HepG2 (cell line): ENCODE results near the gene DDX54. TPM values are rescaled to one million over a fixed set of nuclear protein-coding genes. Genes with fewer than 3 reads are reported as not detected.

ENCODE experiments used
- ATAC-seq: fragments of 200-7000 bp; cut with Tn5 transposase; 3 replicates; pipeline ENCODE4 v1.9.1; 2020; ENCODE audit warnings: mild to moderate bottlenecking, moderate library complexity
- BruUV-seq: library from RNA; stranded (reverse); fragments of 400-500 nt; replicated peaks from 2 replicates; lab custom pipeline; 2021; lab: Mats Ljungman, UMichigan
- CTCF ChIA-PET: fragments of 300-600 bp; formaldehyde crosslinking; extraction: SDS; loops from one replicate; lab custom pipeline; 2021; ENCODE audit warnings: low total read pairs, inconsistent platforms, low intra/inter-chr PET ratio; lab: Yijun Ruan, JAX
- POLR2A ChIA-PET: fragments of 350-600 bp; sonication (Branson Sonifier 250); formaldehyde crosslinking; loops from one replicate; lab custom pipeline; 2020; ENCODE audit warnings: antibody characterized with exemption, inconsistent platforms; lab: Yijun Ruan, JAX
- DNase-seq: peaks from one replicate; pipeline ENCODE4 v3.0.0-alpha.2; 2015; ENCODE audit warnings: low spot score
- FAIRE-seq: peaks from 3 replicates; lab custom pipeline; 2011; peaks lifted over from hg19 to GRCh38; lab: Jason Lieb, UNC
- H2AFZ ChIP-seq: one replicate; pipeline ENCODE4 v1.6.1; 2011; ENCODE audit warnings: low read length, inconsistent platforms
- H3K27ac ChIP-seq: fragments of 300-600 bp; 3 replicates; pipeline ENCODE4 v1.8.0; 2011; ENCODE audit warnings: mixed run types, mild to moderate bottlenecking, mixed read lengths, low read length, inconsistent platforms; ENCODE audit not compliant: insufficient read depth; ENCODE audit errors: extremely low read length
- H3K27me3 ChIP-seq, 2 experiments: fragments of 200-600 bp in 1 of 2; 2 replicates in 1 of 2; 3 replicates in 1 of 2; pipeline versions ENCODE4 v1.6.0 to v1.8.0; 2011; ENCODE audit warnings: low read length in 2 of 2, mild to moderate bottlenecking in 2 of 2, moderate library complexity in 2 of 2, inconsistent platforms in 1 of 2; ENCODE audit not compliant: insufficient read depth in 2 of 2, control insufficient read depth in 1 of 2
- H3K36me3 ChIP-seq, 2 experiments: fragments of 200-600 bp in 1 of 2; replicated peaks in 1 of 2; 2 replicates in 1 of 2; 3 replicates in 1 of 2; pipeline versions ENCODE4 v1.5.1 to v1.8.0; 2011; ENCODE audit warnings: low read length in 2 of 2, inconsistent platforms in 1 of 2; ENCODE audit not compliant: insufficient read depth in 2 of 2, control insufficient read depth in 1 of 2
- H3K4me1 ChIP-seq: 2 replicates; pipeline ENCODE4 v1.5.1; 2012; ENCODE audit warnings: low read length, inconsistent platforms; ENCODE audit not compliant: insufficient read depth
- H3K4me2 ChIP-seq: 2 replicates; pipeline ENCODE4 v1.6.0; 2011; ENCODE audit warnings: low read depth, low read length, inconsistent platforms
- H3K4me3 ChIP-seq, 3 experiments: fragments of 200-600 bp in 1 of 3; sonication (generic), shearing (Covaris generic) in 1 of 3; replicated peaks in 1 of 3; 2 replicates each; pipeline ENCODE4 v1.5.1; 2011 to 2016; ENCODE audit warnings: low read length in 3 of 3, inconsistent platforms in 2 of 3, low read depth in 2 of 3, mild to moderate bottlenecking in 2 of 3, control low read depth in 1 of 3, mixed read lengths in 1 of 3; ENCODE audit not compliant: insufficient read depth in 1 of 3
- H3K79me2 ChIP-seq: one replicate; pipeline ENCODE4 v1.6.1; 2011; ENCODE audit warnings: low read length, inconsistent platforms; ENCODE audit not compliant: insufficient read depth
- H3K9ac ChIP-seq: 2 replicates; pipeline ENCODE4 v1.6.0; 2011; ENCODE audit warnings: mild to moderate bottlenecking, low read depth, low read length, inconsistent platforms; ENCODE audit not compliant: insufficient read depth
- H3K9me3 ChIP-seq: 2 replicates; pipeline ENCODE4 v1.5.1; 2012; ENCODE audit warnings: mild to moderate bottlenecking, low read length
- H4K20me1 ChIP-seq: 2 replicates; pipeline ENCODE4 v1.6.0; 2011; ENCODE audit warnings: inconsistent platforms, mild to moderate bottlenecking, low read length, moderate library complexity; ENCODE audit not compliant: insufficient read depth
- ATF1 ChIP-seq: IDR thresholded peaks from 2 replicates; pipeline ENCODE4 v1.6.1; 2016; ENCODE audit warnings: mild to moderate bottlenecking, control low read depth
- CEBPB ChIP-seq: IDR thresholded peaks from 2 replicates; pipeline ENCODE4 v1.6.1; 2011; ENCODE audit warnings: low read depth, low read length, improper control_type of control experiment, borderline replicate concordance
- CHCHD3 ChIP-seq: sonication (generic); formaldehyde crosslinking; IDR thresholded peaks from 2 replicates; pipeline ENCODE4 v1.8.0; 2022; ENCODE audit warnings: mild to moderate bottlenecking, missing genetic modification reagents, moderate library complexity
- ERF ChIP-seq: IDR thresholded peaks from 2 replicates; pipeline ENCODE4 v1.6.1; 2018; ENCODE audit warnings: missing biosample characterization, missing genetic modification reagents
- MAZ ChIP-seq, 2 experiments: sonication (generic) in 1 of 2; formaldehyde crosslinking in 1 of 2; IDR thresholded peaks; 2 replicates each; pipeline versions ENCODE4 v1.5.0 to v1.6.1; 2012 to 2020; ENCODE audit warnings: low read depth in 2 of 2, mild to moderate bottlenecking in 2 of 2, borderline replicate concordance in 1 of 2, improper control_type of control experiment in 1 of 2, low read length in 1 of 2, missing genetic modification reagents in 1 of 2, moderate library complexity in 1 of 2
- PHF5A ChIP-seq: IDR thresholded peaks from one replicate; pipeline ENCODE4 v1.6.1; 2018; ENCODE audit warnings: low read depth, missing genetic modification reagents; ENCODE audit not compliant: unreplicated experiment
- POLR2AphosphoS5 ChIP-seq: IDR thresholded peaks from 2 replicates; pipeline ENCODE4 v1.6.1; 2012; ENCODE audit warnings: low read depth, low read length
- SRSF4 ChIP-seq: fragments of 200-400 bp; formaldehyde crosslinking; IDR thresholded peaks from one replicate; pipeline ENCODE4 v1.6.1; 2018; ENCODE audit warnings: mild to moderate bottlenecking, low read depth, low read length, moderate library complexity; ENCODE audit not compliant: poor library complexity, severe bottlenecking
- ZBTB14 ChIP-seq: sonication (generic); formaldehyde crosslinking; IDR thresholded peaks from 2 replicates; pipeline ENCODE4 v1.4.0; 2020; ENCODE audit warnings: missing genetic modification reagents
- ZFP82 ChIP-seq: sonication (generic); formaldehyde crosslinking; IDR thresholded peaks from 2 replicates; pipeline ENCODE4 v1.5.1; 2020; ENCODE audit warnings: mild to moderate bottlenecking, missing genetic modification reagents, borderline replicate concordance
- ZMAT5 ChIP-seq: sonication (generic); formaldehyde crosslinking; IDR thresholded peaks from 2 replicates; pipeline ENCODE4 v1.5.0; 2020; ENCODE audit warnings: mild to moderate bottlenecking, low read depth, missing genetic modification reagents, borderline replicate concordance
- ZNF17 ChIP-seq: sonication (generic); formaldehyde crosslinking; IDR thresholded peaks from 2 replicates; pipeline ENCODE4 v1.5.0; 2020; ENCODE audit warnings: mild to moderate bottlenecking, missing genetic modification reagents
- ZNF350 ChIP-seq: sonication (generic); formaldehyde crosslinking; IDR thresholded peaks from 2 replicates; pipeline ENCODE4 v1.4.0; 2020; ENCODE audit warnings: mild to moderate bottlenecking, low read depth, missing genetic modification reagents, borderline replicate concordance
- ZNF607 ChIP-seq: sonication (generic); formaldehyde crosslinking; IDR thresholded peaks from 2 replicates; pipeline ENCODE4 v1.5.1; 2020; ENCODE audit warnings: missing genetic modification reagents, mild to moderate bottlenecking, borderline replicate concordance
- ZNF746 ChIP-seq: sonication (generic); formaldehyde crosslinking; IDR thresholded peaks from 2 replicates; pipeline ENCODE4 v1.8.0; 2022; ENCODE audit warnings: mild to moderate bottlenecking, missing genetic modification reagents
- ZNF782 ChIP-seq: sonication (generic); formaldehyde crosslinking; IDR thresholded peaks from 2 replicates; pipeline ENCODE4 v1.4.0; 2020; ENCODE audit warnings: missing genetic modification reagents, mild to moderate bottlenecking, borderline replicate concordance
- WGBS: methylation state at CpG from one replicate; pipeline ENCODE4 v1.1.6; 2017; ENCODE audit warnings: low lambda C conversion rate; 5-methylcytosine and 5-hydroxymethylcytosine counted together
- in situ Hi-C: cut with HindIII; loops from 2 replicates; pipeline ENCODE4 v1.10.0; 2017; ENCODE audit warnings: low pct_unique_long_range_greater_than_20kb; ENCODE audit not compliant: extremely low pct_ligation_motif_present
- intact Hi-C: fragments of 100-400 bp; cut with micrococcal nuclease; formaldehyde crosslinking; loops from one replicate; pipeline ENCODE4 v1.10.0; 2022; ENCODE audit not compliant: unreplicated experiment
- polyA plus RNA-seq, 8 experiments: library from polyadenylated mRNA; depleted of rRNA in 3 of 8; stranded (reverse) in 7 of 8; unstranded in 1 of 8; fragments of >200 nt; fragmentation: Illumina TruSeq in 4 of 8; extraction: Trizol in 4 of 8; gene quantifications; 2 replicates each; pipeline versions ENCODE4 v1.2.1 to v1.2.3, GENCODE V29; 2011 to 2016; ENCODE audit warnings: low read depth in 4 of 8, missing spikeins in 1 of 8, mixed read lengths in 1 of 8; ENCODE audit not compliant: insufficient read depth in 1 of 8
- total RNA-seq, 5 experiments: library from RNA; depleted of rRNA; stranded (reverse); fragments of >200 nt; fragmentation: Illumina TruSeq; extraction: Trizol; gene quantifications; 2 replicates each; pipeline ENCODE4 v1.2.3, GENCODE V29; 2016; ENCODE audit warnings: low read depth in 1 of 5
- TF ChIP-seq, protein P1 (sequence below): IDR thresholded peaks from 2 replicates; pipeline ENCODE4 v1.6.1; 2016; ENCODE audit warnings: mild to moderate bottlenecking

The DDX54 gene
- total and polyA plus RNA-seq, 2 of the 13 experiments (the other 11 are each of a cell fraction or from before 2014, with no cell fraction given): 59.7 to 61.1 TPM

GRCh38 chr12:113191227-113191626 lies 5.9 kb upstream of the DDX54 start:
- H3K4me1 ChIP-seq: peaks cover 27% of the 10 kb centered on the region
- H4K20me1 ChIP-seq: no peaks in the 10 kb centered on the region
- no peak for DNase-seq
- intact Hi-C loops: loop anchor here (10.0 kb wide), 2 partner anchors 84 to 234 kb away; partner anchors contain the start of gene SDSL
- H3K9ac ChIP-seq: no peak overlapping the region
- H3K4me3 ChIP-seq: no peak overlapping the region
- no peak for TF ChIP-seq ZNF350
- no peak for TF ChIP-seq SRSF4
- no peak for TF ChIP-seq ZNF607 (CRISPR knock-in tag)
- no peak for TF ChIP-seq ZBTB14
- TF ChIP-seq CHCHD3 (CRISPR knock-in tag): no peak
- TF ChIP-seq PHF5A (CRISPR knock-in tag): no peak
- TF ChIP-seq ZMAT5 (CRISPR knock-in tag): no peak
- TF ChIP-seq, protein P1, sequence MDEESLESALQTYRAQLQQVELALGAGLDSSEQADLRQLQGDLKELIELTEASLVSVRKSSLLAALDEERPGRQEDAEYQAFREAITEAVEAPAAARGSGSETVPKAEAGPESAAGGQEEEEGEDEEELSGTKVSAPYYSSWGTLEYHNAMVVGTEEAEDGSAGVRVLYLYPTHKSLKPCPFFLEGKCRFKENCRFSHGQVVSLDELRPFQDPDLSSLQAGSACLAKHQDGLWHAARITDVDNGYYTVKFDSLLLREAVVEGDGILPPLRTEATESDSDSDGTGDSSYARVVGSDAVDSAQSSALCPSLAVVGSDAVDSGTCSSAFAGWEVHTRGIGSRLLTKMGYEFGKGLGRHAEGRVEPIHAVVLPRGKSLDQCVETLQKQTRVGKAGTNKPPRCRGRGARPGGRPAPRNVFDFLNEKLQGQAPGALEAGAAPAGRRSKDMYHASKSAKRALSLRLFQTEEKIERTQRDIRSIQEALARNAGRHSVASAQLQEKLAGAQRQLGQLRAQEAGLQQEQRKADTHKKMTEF (CRISPR knock-in tag): no peak
- TF ChIP-seq CEBPB: no peak
- no peak for TF ChIP-seq ATF1 (CRISPR knock-in tag)
- no peak for TF ChIP-seq MAZ (IDR thresholded peaks at IDR 0.05; ENCODE audit: borderline replicate concordance, low read depth, low read length)
- no peak for TF ChIP-seq MAZ (CRISPR knock-in tag; IDR thresholded peaks at IDR 0.05; ENCODE audit: low read depth)
- TF ChIP-seq ERF (CRISPR knock-in tag): no peak
- no peak for TF ChIP-seq POLR2AphosphoS5
- TF ChIP-seq ZNF782 (CRISPR knock-in tag): no peak
- no peak for TF ChIP-seq ZFP82 (CRISPR knock-in tag)
- no peak for TF ChIP-seq ZNF17 (CRISPR knock-in tag)
- no peak for TF ChIP-seq ZNF746 (CRISPR knock-in tag)
- H3K27me3 ChIP-seq: no peaks in the 10 kb centered on the region
- peaks cover 11 to 18% of the 10 kb centered on the region in 2 experiments; a peak in 4 of 5 replicates for H3K36me3 ChIP-seq
- H2AFZ ChIP-seq: no peak overlapping the region
- no peak overlapping the region for H3K27ac ChIP-seq
- POLR2A ChIA-PET: no interaction called here
- 98% methylated on average over 7 of the region's 19 CpGs for WGBS
- in situ Hi-C loops: loop anchor here (10.0 kb wide), 1 partner anchor 164 kb away; the partner anchor contains the start of gene PLBD2
- CTCF ChIA-PET: no interaction called here
- no peak overlapping the region for H3K4me2 ChIP-seq
- no TSS peak for BruUV-seq
- no peak for FAIRE-seq
- peaks cover 17% of the 10 kb centered on the region for H3K79me2 ChIP-seq
- no peak for ATAC-seq
- no peaks in the 10 kb centered on the region for H3K9me3 ChIP-seq
